GM12801 (cell line): ENCODE measurements around the gene FAM163B.

ENCODE experiments used
- TF ChIP-seq, protein P1 (sequence below): IDR thresholded peaks from one replicate; pipeline ENCODE4 v1.5.1; 2011; ENCODE audit warnings: control low read depth; ENCODE audit not compliant: insufficient read length; ENCODE audit errors: extremely low read depth

FAM163B gene

DNA sequence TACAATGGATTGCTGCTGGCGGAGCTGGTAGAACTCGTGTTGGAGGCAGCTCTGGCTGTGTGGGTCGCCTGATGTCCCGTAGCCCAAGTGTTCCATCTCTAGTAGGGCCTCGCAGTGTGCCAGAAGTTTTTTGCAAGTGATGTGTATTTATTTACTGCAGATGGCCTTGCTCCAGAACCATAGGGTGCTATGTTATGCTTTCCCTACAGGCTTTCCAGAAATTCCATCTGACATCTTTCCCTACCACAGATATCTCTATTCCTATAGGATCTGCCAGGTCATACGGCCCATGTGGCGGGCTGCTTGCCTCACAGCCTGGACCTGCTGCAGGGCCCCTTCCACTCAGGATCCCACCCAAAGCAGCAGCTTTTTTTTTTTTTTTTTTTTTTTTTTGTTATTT, 57.7 kb downstream of the FAM163B start:
- TF ChIP-seq, protein P1, sequence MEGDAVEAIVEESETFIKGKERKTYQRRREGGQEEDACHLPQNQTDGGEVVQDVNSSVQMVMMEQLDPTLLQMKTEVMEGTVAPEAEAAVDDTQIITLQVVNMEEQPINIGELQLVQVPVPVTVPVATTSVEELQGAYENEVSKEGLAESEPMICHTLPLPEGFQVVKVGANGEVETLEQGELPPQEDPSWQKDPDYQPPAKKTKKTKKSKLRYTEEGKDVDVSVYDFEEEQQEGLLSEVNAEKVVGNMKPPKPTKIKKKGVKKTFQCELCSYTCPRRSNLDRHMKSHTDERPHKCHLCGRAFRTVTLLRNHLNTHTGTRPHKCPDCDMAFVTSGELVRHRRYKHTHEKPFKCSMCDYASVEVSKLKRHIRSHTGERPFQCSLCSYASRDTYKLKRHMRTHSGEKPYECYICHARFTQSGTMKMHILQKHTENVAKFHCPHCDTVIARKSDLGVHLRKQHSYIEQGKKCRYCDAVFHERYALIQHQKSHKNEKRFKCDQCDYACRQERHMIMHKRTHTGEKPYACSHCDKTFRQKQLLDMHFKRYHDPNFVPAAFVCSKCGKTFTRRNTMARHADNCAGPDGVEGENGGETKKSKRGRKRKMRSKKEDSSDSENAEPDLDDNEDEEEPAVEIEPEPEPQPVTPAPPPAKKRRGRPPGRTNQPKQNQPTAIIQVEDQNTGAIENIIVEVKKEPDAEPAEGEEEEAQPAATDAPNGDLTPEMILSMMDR, result no peak

- TF ChIP-seq, protein P1, result no peak
These were observed 62.1 kb downstream of the FAM163B start for GRCh38 chr9:133547116-133547515.

DNA sequence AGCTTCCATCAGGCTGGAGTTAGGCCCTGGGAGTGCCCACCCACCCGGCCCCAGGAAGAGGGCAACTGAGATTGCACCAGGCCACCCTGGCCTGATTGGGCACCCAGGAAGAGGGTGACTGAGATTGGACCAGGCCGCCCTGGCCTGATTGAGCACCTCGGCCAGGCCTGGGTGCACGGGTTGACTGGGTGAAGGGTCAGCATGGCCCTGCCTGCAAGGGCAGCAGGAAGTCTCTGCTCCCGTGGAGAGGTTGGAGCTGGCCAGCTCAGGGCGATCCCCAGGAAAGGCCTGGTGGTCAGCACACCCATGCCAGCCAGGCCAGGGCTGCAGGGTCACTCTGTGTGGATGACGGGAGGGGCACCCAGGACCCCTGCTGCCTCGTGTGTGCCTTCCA, 62.9 kb downstream of the FAM163B start:
- TF ChIP-seq, protein P1, result no peak

DNA sequence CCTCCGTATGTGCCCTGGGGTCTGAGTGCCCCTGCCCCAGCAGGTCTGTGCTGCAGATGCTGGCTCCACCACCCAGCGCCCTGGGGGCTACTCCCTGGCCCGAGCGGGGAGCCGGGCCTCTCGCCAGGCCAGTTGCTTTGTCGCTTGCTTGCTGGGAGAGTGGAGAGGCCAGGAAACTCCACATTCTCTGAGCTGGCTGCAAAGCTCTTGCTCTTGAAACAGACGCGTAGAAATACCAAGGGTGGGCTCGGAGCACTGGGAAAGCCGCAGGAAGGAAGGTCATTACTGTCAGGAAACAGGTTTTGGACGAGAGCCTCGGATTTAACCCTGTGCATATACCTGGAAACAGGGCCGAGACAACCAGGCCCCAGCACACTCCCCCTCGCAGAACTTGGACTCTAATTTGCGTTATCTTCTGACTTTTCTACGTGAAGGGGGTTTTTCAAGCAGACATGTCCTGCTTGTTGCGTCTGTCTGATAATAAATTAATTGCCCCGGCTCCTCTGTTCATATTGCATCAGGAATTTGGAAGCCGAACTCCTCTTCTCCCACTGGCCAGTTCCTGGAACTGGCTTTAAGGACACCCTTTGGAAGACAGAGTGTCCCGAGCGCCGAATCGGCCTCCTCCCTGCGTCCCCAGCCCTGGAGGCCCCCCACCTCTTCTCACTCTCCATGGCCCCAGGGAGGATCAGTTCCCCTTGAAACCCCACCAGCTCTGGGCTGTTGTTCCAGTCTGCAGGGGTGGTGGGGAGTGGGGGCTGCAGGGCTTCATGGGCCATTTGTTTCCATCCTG, 63.5 kb downstream of the FAM163B start:
- TF ChIP-seq, protein P1, result no peak

DNA sequence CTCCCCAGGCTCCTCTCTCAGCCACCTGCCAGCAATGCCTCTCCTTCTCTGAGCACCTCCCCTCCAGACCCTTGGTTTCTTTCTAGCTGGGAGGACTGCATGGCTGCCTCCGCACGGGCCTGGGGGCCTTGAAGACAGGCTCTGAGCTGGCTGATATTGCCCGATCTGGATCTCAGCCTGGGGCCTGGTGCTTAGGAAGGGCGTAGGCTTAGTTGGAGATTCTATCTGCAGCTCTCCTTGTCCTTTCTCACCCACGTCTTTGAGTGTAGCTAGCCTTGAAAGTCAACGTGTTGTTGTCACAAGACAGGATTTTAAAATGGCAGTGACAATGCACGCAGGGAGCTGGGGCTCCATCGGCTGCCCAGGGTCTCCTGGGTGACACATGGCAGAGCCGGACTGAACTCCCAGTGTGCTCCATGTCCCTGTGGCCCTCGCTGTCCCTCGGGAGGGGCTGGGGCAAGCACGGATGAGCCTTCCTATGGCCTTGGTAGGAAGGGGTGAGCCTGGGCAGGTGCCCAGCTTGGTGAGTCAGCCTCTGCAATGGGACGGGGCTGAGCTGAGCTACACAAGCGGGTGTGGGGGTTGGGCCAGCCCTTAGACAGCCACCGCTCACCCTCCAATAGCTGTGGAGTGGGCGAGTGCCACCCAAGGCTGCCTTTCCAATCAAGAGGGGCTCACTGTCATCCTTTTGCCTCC, 65.3 kb downstream of the FAM163B start:
- TF ChIP-seq, protein P1, result no peak

DNA sequence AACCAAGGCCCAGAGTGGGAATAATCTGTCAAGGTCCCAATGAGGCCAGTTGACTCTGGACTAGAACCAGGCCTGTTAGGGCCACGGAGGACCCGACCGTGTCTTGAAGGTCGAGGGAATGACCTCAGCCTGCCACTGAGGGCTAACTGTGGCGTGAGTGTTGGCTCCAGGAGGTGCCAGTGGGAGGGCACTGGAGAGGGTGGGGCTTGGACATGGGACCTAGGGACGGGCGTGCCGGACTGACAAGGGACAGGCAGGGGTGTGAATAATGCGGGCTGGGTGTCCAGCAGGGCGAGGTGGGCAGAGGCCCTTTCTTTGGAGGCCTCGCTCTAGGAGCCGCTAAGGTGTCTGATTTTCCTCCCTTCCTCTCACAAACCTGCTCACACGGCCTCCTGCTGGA, 67.2 kb downstream of the FAM163B start:
- TF ChIP-seq, protein P1, result no peak

DNA sequence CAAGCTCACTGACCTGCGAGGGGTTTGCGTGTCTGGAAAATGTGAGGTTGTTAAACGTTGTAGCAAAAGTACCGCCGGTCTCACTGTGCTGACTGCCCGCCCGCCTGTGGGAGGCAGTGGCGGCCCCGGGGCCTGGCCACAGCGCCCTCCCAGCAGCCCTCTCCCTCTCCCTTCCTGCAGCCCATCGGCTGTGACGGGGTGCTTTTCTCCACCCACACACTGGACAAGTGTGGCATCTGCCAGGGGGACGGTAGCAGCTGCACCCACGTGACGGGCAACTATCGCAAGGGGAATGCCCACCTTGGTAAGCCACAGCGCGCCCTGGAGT, 68.5 kb downstream of the FAM163B start:
- TF ChIP-seq, protein P1, result no peak
